DND-41 (cell line): ENCODE results near the gene NEXN.
"Not testable (repeated sequence)": the region's sequence is repeated elsewhere in the genome, so short reads cannot be mapped to it uniquely, and the experiment has no call there.

Source experiments
- CTCF ChIP-seq: IDR thresholded peaks from 2 replicates; pipeline ENCODE4 v1.5.1; 2012; ENCODE audit warnings: borderline replicate concordance, low read length, moderate library complexity, mild to moderate bottlenecking; ENCODE audit not compliant: poor library complexity, severe bottlenecking; ENCODE audit errors: extremely low read depth
- EZH2 ChIP-seq: IDR thresholded peaks from 3 replicates; pipeline ENCODE4 v1.6.1; 2012; ENCODE audit warnings: borderline replicate concordance, low read depth, mild to moderate bottlenecking, moderate library complexity, low read length, inconsistent platforms; ENCODE audit not compliant: severe bottlenecking

- TF ChIP-seq CTCF, EZH2: not testable (repeated sequence)
Measured at GRCh38 chr1:77983352-77983996, 95.0 kb downstream of the NEXN start.
